LNCAP (cell line): Measurements from ENCODE around the gene PDZD2.

Source experiments
- CTCF ChIP-seq: fragments of 450-650 bp; IDR thresholded peaks from 2 replicates; pipeline ENCODE4 v1.5.1; 2017; ENCODE audit warnings: mild to moderate bottlenecking

The PDZD2 gene

DNA sequence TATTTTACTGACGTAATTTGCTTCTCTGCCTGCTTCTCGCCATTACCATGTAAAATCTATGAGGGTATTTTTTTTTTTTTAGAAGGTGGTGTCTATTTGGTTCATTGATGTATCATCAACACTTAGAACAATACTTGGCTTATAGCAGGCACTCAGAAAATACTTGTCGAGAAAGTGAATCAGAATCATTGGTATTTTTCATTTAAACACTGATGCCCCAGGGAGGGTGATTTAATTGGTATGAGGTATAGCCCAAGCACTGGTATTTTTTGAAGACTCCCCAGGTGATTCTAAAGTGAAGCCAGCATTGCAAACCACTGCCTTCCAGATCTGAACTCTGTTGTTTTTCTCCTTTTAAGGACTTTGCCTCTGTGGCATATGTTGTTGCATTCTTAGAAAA is 16.6 kb downstream of the PDZD2 start:
- TF ChIP-seq CTCF: no peak

- TF ChIP-seq CTCF: no peak
Observed at GRCh38 chr5:31656806-31657205, 17.9 kb downstream of the PDZD2 start.

GRCh38 chr5:31657315-31657979 is 18.5 kb downstream of the PDZD2 start:
- TF ChIP-seq CTCF: no peak

- TF ChIP-seq CTCF: no peak
Observed at GRCh38 chr5:31661257-31661656, 22.3 kb downstream of the PDZD2 start.

DNA sequence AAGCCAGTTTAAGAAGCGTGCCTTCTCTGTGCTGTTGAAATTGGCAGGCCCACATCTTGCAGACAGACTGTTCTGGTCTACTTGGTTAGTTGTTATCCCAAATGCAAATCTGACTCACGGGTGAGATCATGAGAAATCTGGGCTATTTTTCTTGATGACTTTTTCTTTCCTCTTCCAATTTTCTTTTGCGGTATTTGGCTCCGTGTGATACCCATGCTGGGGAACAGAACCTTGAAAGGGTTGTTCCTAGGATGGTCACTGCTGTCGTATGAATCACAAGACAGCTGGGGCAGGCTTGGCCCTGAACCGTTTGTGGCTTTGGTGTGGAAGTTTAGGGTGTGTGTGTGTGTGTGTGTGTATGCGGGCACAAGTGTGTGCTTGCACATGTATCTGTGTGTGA is 24.6 kb downstream of the PDZD2 start:
- no peak for TF ChIP-seq CTCF

DNA sequence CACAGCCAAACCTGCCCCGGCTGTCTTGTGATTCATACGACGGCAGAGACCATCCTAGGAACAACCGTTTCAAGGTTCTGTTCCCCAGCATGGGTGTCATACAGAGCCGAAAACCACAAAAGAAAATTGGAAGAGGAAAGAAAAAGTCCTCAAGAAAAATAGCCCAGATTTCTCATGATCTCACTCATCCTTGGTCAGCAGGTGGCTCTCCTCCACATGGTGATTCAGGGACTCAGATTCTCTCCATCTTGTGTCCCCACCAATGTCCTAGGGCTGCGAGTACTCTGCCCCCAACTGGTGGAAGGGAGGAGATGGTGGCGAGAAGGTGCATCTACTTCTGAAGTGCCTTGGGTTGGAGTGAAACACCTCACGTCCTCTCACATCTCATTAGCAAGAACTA is 25.6 kb downstream of the PDZD2 start:
- TF ChIP-seq CTCF: peak; percentile 29; the same call in 1 of the 2 replicates

GRCh38 chr5:31671339-31671741 is 32.4 kb downstream of the PDZD2 start:
- TF ChIP-seq CTCF: no peak

DNA sequence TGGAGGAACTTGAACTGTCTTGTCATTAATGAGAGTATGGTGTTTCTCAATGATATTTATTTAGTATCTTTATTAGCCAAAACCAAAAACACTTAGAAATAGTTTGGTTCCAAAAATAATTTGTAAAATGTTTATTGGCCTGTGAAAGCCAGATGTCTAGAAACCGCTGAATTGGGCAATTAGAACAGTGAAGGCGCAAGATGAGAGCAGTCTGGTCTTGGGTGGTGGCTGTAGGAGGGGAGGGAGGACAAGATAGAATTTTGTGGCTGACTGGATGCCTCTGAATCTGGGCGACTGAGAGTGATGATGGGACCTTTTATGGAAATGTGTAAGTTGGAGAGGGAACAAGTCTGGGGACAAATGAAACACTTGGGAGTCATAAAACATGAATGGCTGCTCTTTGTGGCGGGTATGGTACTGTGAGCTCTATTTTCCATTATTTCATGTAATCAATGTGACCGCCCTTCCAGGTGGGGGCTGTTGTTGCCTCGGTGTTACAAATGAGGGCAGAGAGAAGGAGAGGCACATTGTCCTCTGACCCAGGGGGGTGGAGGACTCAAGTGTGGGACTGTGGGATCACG is 35.5 kb downstream of the PDZD2 start:
- TF ChIP-seq CTCF: no peak
